ENCODE results near the gene NUBPL. TPM values are rescaled to one million over a fixed set of nuclear protein-coding genes. Genes with fewer than 3 reads are reported as not detected.
"Not testable (repeated sequence)": the region's sequence is repeated elsewhere in the genome, so short reads cannot be mapped to it uniquely, and the experiment has no call there.

NUBPL gene
- total and polyA plus RNA-seq, 2 donors from 2014 or later = 11.2 to 16.2 TPM

- H3K4me1 ChIP-seq (ENCODE audit: control insufficient read depth in 2 of 3, insufficient read depth in 2 of 3, low read depth in 1 of 3, low read length in 3 of 3) = no peaks in the 10 kb centered on the region
- peaks cover 0 to 7% (median 0%) of the 10 kb centered on the region in 3 donors for H3K9me3 ChIP-seq (ENCODE audit: control insufficient read depth in 2 of 3, insufficient read depth in 1 of 3, low read length in 3 of 3)
- intact Hi-C loops (cut with DNase I) = no loop called here
- no peaks in the 10 kb centered on the region for H3K27me3 ChIP-seq (ENCODE audit: control insufficient read depth, insufficient read depth, low read length)
- H3K27ac ChIP-seq (ENCODE audit: low read depth in 2 of 2, low read length in 2 of 2) = no peak overlapping the region
- TF ChIP-seq, protein P1, sequence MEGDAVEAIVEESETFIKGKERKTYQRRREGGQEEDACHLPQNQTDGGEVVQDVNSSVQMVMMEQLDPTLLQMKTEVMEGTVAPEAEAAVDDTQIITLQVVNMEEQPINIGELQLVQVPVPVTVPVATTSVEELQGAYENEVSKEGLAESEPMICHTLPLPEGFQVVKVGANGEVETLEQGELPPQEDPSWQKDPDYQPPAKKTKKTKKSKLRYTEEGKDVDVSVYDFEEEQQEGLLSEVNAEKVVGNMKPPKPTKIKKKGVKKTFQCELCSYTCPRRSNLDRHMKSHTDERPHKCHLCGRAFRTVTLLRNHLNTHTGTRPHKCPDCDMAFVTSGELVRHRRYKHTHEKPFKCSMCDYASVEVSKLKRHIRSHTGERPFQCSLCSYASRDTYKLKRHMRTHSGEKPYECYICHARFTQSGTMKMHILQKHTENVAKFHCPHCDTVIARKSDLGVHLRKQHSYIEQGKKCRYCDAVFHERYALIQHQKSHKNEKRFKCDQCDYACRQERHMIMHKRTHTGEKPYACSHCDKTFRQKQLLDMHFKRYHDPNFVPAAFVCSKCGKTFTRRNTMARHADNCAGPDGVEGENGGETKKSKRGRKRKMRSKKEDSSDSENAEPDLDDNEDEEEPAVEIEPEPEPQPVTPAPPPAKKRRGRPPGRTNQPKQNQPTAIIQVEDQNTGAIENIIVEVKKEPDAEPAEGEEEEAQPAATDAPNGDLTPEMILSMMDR (IDR thresholded peaks at IDR 0.05; ENCODE audit: borderline replicate concordance, extremely low read depth, insufficient read depth) = no peak
- no peak for FAIRE-seq
- DNase-seq = no peak
- no peak overlapping the region for H3K9ac ChIP-seq (ENCODE audit: low read length in 3 of 3)
- H3K36me3 ChIP-seq (ENCODE audit: control insufficient read depth in 2 of 3, insufficient read depth in 3 of 3, low read length in 3 of 3) = no peaks in the 10 kb centered on the region
- H3K4me3 ChIP-seq (ENCODE audit: low read length in 3 of 3) = no peak overlapping the region
Observed at GRCh38 chr14:31806249-31806648, 245.0 kb downstream of the NUBPL start.

GRCh38 chr14:31811693-31812628 lies 250.8 kb downstream of the NUBPL start:
- peak in 1 of 5 donors; percentile 10 for DNase-seq
- FAIRE-seq; H3K27ac ChIP-seq (ENCODE audit: low read depth in 2 of 2, low read length in 2 of 2); H3K36me3 ChIP-seq (ENCODE audit: control insufficient read depth in 2 of 3, insufficient read depth in 3 of 3, low read length in 3 of 3); H3K27me3 ChIP-seq (ENCODE audit: control insufficient read depth, insufficient read depth, low read length); H3K9me3 ChIP-seq (ENCODE audit: control insufficient read depth in 2 of 3, insufficient read depth in 1 of 3, low read length in 3 of 3); H3K9ac ChIP-seq (ENCODE audit: low read length in 3 of 3); H3K4me1 ChIP-seq (ENCODE audit: control insufficient read depth in 2 of 3, insufficient read depth in 2 of 3, low read depth in 1 of 3, low read length in 3 of 3); intact Hi-C loops (cut with DNase I); H3K4me3 ChIP-seq (ENCODE audit: low read length in 3 of 3): not testable (repeated sequence)

DNA sequence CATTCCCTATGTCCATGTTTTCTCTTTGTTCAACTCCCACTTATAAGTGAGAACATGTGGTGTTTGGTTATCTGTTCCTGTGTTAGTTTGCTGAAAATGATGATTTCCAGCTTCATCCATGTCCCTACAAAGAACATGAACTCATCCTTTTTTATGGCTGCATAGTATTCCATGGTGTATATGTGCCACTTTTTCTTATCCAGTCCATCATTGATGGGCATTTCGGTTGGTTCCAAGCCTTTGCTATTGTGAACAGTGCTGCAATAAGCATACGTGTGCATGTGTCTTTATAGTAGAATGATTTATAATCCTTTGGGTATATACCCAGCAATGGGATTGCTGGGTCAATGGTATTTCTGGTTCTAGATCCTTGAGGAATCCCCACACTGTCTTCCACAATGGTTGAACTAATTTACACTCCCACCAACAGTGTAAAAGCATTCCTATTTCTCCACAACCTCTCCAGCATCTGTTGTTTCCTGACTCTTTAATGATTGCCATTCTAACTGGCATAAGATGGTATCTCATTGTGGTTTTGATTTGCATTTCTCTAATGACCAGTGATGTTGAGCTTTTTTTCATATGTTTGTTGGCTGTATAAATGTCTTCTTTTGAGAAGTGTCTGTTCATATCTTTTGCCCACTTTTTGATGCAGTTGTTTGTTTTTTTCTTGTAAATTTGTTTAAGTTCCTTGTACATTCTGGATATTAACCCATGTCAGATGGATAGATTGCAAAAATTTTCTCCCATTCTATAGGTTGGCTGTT lies 252.7 kb downstream of the NUBPL start:
- H3K27ac ChIP-seq (ENCODE audit: low read depth in 2 of 2, low read length in 2 of 2); H3K9me3 ChIP-seq (ENCODE audit: control insufficient read depth in 2 of 3, insufficient read depth in 1 of 3, low read length in 3 of 3); H3K27me3 ChIP-seq (ENCODE audit: control insufficient read depth, insufficient read depth, low read length); DNase-seq; H3K4me1 ChIP-seq (ENCODE audit: control insufficient read depth in 2 of 3, insufficient read depth in 2 of 3, low read depth in 1 of 3, low read length in 3 of 3); intact Hi-C loops (cut with DNase I); H3K9ac ChIP-seq (ENCODE audit: low read length in 3 of 3); H3K36me3 ChIP-seq (ENCODE audit: control insufficient read depth in 2 of 3, insufficient read depth in 3 of 3, low read length in 3 of 3); H3K4me3 ChIP-seq (ENCODE audit: low read length in 3 of 3); FAIRE-seq: not testable (repeated sequence)

GRCh38 chr14:31819281-31819680 lies 258.1 kb downstream of the NUBPL start:
- Histone ChIP-seq H3K4me3 (ENCODE audit: low read length in 3 of 3) (no peak overlapping the region), H3K36me3 (ENCODE audit: control insufficient read depth in 2 of 3, insufficient read depth in 3 of 3, low read length in 3 of 3) (no peaks in the 10 kb centered on the region), H3K9me3 (ENCODE audit: control insufficient read depth in 2 of 3, insufficient read depth in 1 of 3, low read length in 3 of 3) (no peaks in the 10 kb centered on the region), H3K9ac (ENCODE audit: low read length in 3 of 3) (no peak overlapping the region), H3K4me1 (ENCODE audit: control insufficient read depth in 2 of 3, insufficient read depth in 2 of 3, low read depth in 1 of 3, low read length in 3 of 3) (no peaks in the 10 kb centered on the region), H3K27me3 (ENCODE audit: control insufficient read depth, insufficient read depth, low read length) (no peaks in the 10 kb centered on the region), H3K27ac (ENCODE audit: low read depth in 2 of 2, low read length in 2 of 2) (no peak overlapping the region)
- FAIRE-seq (no peak), DNase-seq (no peak)
- TF ChIP-seq, protein P1 (IDR thresholded peaks at IDR 0.05; ENCODE audit: borderline replicate concordance, extremely low read depth, insufficient read depth) = no peak
- intact Hi-C loops (cut with DNase I) = no loop called here

Data from kidney (tissue), 14 donors.